Esophagus muscularis mucosa (tissue), 3 donors: ENCODE measurements around the gene CAP2.

Experiments
- EP300 ChIP-seq: sonication (generic); formaldehyde crosslinking; IDR thresholded peaks from one replicate; pipeline ENCODE4 v1.6.1; 2017; ENCODE audit warnings: antibody characterized with exemption
- POLR2A ChIP-seq: fragments of 450-650 bp; IDR thresholded peaks from one replicate; pipeline ENCODE4 v1.6.1; 2017; ENCODE audit warnings: antibody characterized with exemption, moderate library complexity, mild to moderate bottlenecking, low read depth
- POLR2AphosphoS5 ChIP-seq, 2 donors: sonication (generic); formaldehyde crosslinking; IDR thresholded peaks; one replicate each; pipeline ENCODE4 v1.6.1; 2017; ENCODE audit warnings: antibody characterized with exemption in 2 of 2

DNA sequence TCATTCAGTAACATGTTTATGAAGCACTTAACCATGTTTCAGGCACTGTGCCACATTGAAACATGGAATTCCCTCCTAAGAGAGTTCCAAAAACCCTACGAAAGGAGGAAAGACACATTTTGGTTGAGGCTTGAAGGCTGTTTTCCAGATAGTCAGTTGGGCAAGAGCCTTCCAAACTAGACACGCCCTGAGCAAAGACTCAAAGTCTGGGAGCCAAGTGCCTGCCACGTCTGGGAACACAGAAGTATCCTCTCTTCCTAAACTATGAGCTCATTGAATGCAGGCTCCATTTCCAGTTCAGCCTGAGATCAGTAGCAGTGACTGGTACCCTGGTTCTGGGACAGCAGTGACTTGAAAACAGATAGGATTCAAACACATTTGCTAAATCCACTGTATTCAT lies 132.2 kb downstream of the CAP2 start:
- no peak for TF ChIP-seq POLR2AphosphoS5 (IDR thresholded peaks at IDR 0.05)
- TF ChIP-seq POLR2A: no peak
- no peak for TF ChIP-seq EP300
